Neural progenitor cell (in vitro differentiated cells): ENCODE measurements around the gene RRN3. TPM values are rescaled to one million over a fixed set of nuclear protein-coding genes. Genes with fewer than 3 reads are reported as not detected.
"Not testable (repeated sequence)": the region's sequence is repeated elsewhere in the genome, so short reads cannot be mapped to it uniquely, and the experiment has no call there.

Experiments used
- DNase-seq: peaks from one replicate; pipeline ENCODE4 v3.0.0-alpha.2; 2016; ENCODE audit warnings: low spot score
- H2AFZ ChIP-seq: fragments of 200-600 bp; sonication (generic); replicated peaks from 2 replicates; pipeline ENCODE4 v1.6.1; 2016; ENCODE audit warnings: antibody characterized with exemption
- H3F3A ChIP-seq: fragments of 200-600 bp; sonication (generic); 2 replicates; pipeline ENCODE4 v1.6.1; 2016; ENCODE audit warnings: antibody characterized with exemption, low read depth
- H3K27ac ChIP-seq: fragments of 200-600 bp; sonication (generic); 2 replicates; pipeline ENCODE4 v1.5.1; 2016; ENCODE audit warnings: mild to moderate bottlenecking
- H3K27me3 ChIP-seq: fragments of 200-600 bp; sonication (generic); 2 replicates; pipeline ENCODE4 v1.6.1; 2016; ENCODE audit warnings: mild to moderate bottlenecking, moderate library complexity
- H3K36me3 ChIP-seq: fragments of 200-600 bp; sonication (generic); 2 replicates; pipeline ENCODE4 v1.5.1; 2016
- H3K4me1 ChIP-seq: fragments of 200-600 bp; sonication (generic); 2 replicates; pipeline ENCODE4 v1.6.1; 2016; ENCODE audit warnings: mixed run types
- H3K4me2 ChIP-seq: fragments of 200-600 bp; sonication (generic); 2 replicates; pipeline ENCODE4 v1.6.1; 2016
- H3K4me3 ChIP-seq: fragments of 200-600 bp; sonication (generic); 2 replicates; pipeline ENCODE4 v1.5.1; 2016
- H3K79me2 ChIP-seq: fragments of 200-600 bp; sonication (generic); 2 replicates; pipeline ENCODE4 v1.6.1; 2016; ENCODE audit warnings: low read depth
- H3K9ac ChIP-seq: fragments of 200-600 bp; sonication (generic); 2 replicates; pipeline ENCODE4 v1.6.1; 2016
- H3K9me3 ChIP-seq: fragments of 200-600 bp; sonication (generic); 2 replicates; pipeline ENCODE4 v1.5.1; 2016; ENCODE audit warnings: low read depth
- H4K20me1 ChIP-seq: fragments of 200-600 bp; sonication (generic); 2 replicates; pipeline ENCODE4 v1.6.1; 2016; ENCODE audit warnings: low read depth
- H3K27ac Mint-ChIP-seq: 3 replicates; pipeline ENCODE4 v1.8.0; 2021; ENCODE audit warnings: mixed read lengths
- H3K27me3 Mint-ChIP-seq: 2 replicates; pipeline ENCODE4 v1.8.0; 2022; ENCODE audit warnings: low read depth, mild to moderate bottlenecking, inconsistent platforms, moderate library complexity, mixed read lengths; ENCODE audit not compliant: insufficient read depth
- H3K36me3 Mint-ChIP-seq: 3 replicates; pipeline ENCODE4 v1.8.0; 2021; ENCODE audit warnings: mixed read lengths
- H3K4me1 Mint-ChIP-seq: 3 replicates; pipeline ENCODE4 v1.8.0; 2021; ENCODE audit warnings: mixed read lengths
- H3K4me3 Mint-ChIP-seq: 3 replicates; pipeline ENCODE4 v1.8.0; 2021; ENCODE audit warnings: mild to moderate bottlenecking, moderate library complexity, mixed read lengths
- H3K9me3 Mint-ChIP-seq: 3 replicates; pipeline ENCODE4 v1.8.0; 2020; ENCODE audit warnings: mixed read lengths
- CTCF ChIP-seq: fragments of 200-600 bp; sonication (generic); IDR thresholded peaks from 2 replicates; pipeline ENCODE4 v1.5.1; 2017; ENCODE audit warnings: antibody characterized with exemption, mild to moderate bottlenecking
- total RNA-seq: library from RNA; depleted of rRNA; stranded (reverse); fragments of >200 nt; gene quantifications from 2 replicates; pipeline ENCODE4 v1.2.3, GENCODE V29; 2015; ENCODE audit warnings: low replicate concordance

RRN3 gene
- total RNA-seq, 1 donor from 2014 or later = 39.1 TPM

GRCh38 chr16:15022194-15022593, 71.9 kb downstream of the RRN3 start:
- not testable (repeated sequence) for H3K4me3 Mint-ChIP-seq, H3K4me2 ChIP-seq, H3K9me3 Mint-ChIP-seq, H3K27ac ChIP-seq, H3K9ac ChIP-seq, H3K4me1 ChIP-seq, H3K27ac Mint-ChIP-seq, H3K4me3 ChIP-seq, H3K27me3 ChIP-seq, H3F3A ChIP-seq, H3K4me1 Mint-ChIP-seq, H2AFZ ChIP-seq, H4K20me1 ChIP-seq, H3K9me3 ChIP-seq, H3K27me3 Mint-ChIP-seq, H3K79me2 ChIP-seq, H3K36me3 ChIP-seq
- peak; percentile 61 for DNase-seq
- peak; percentile 61 for TF ChIP-seq CTCF
- peaks cover 27% of the 10 kb centered on the region for H3K36me3 Mint-ChIP-seq

- not testable (repeated sequence) for H3K4me2 ChIP-seq
Observed at GRCh38 chr16:15021429-15021828, 72.6 kb downstream of the RRN3 start.

GRCh38 chr16:15016951-15017580, 77.0 kb downstream of the RRN3 start:
- peaks cover 20% of the 10 kb centered on the region for H3K36me3 Mint-ChIP-seq
- peaks cover 13% of the 10 kb centered on the region for H3K4me1 Mint-ChIP-seq
- not testable (repeated sequence) for H3K27me3 ChIP-seq, H3K9me3 Mint-ChIP-seq, H4K20me1 ChIP-seq, H3K4me3 ChIP-seq, H3F3A ChIP-seq, H3K9me3 ChIP-seq, H3K9ac ChIP-seq, H3K4me2 ChIP-seq, H2AFZ ChIP-seq, H3K27ac Mint-ChIP-seq, H3K36me3 ChIP-seq, H3K4me1 ChIP-seq, H3K27ac ChIP-seq, DNase-seq, H3K27me3 Mint-ChIP-seq, H3K79me2 ChIP-seq, H3K4me3 Mint-ChIP-seq

More at GRCh38 chr16:15021429-15021828, 72.6 kb downstream of the RRN3 start:
- not testable (repeated sequence) for DNase-seq, H3F3A ChIP-seq, H3K4me1 Mint-ChIP-seq, H3K27me3 Mint-ChIP-seq, H3K27me3 ChIP-seq, H3K36me3 ChIP-seq, H3K27ac Mint-ChIP-seq, H3K4me3 Mint-ChIP-seq, H3K9ac ChIP-seq, H3K4me3 ChIP-seq, H3K9me3 ChIP-seq, H3K9me3 Mint-ChIP-seq, H3K27ac ChIP-seq, H3K4me1 ChIP-seq, H3K79me2 ChIP-seq, H4K20me1 ChIP-seq, H2AFZ ChIP-seq
- peaks cover 32% of the 10 kb centered on the region for H3K36me3 Mint-ChIP-seq

- H3K27me3 Mint-ChIP-seq, H2AFZ ChIP-seq, H3K4me3 ChIP-seq, H4K20me1 ChIP-seq, DNase-seq, H3K4me2 ChIP-seq, H3F3A ChIP-seq, H3K4me1 ChIP-seq, H3K36me3 ChIP-seq, H3K9me3 Mint-ChIP-seq, H3K79me2 ChIP-seq, H3K9ac ChIP-seq, H3K27me3 ChIP-seq, H3K9me3 ChIP-seq, H3K4me3 Mint-ChIP-seq: not testable (repeated sequence)
- peak overlapping the region; percentile 2 for H3K27ac ChIP-seq
- peaks cover 25% of the 10 kb centered on the region for H3K36me3 Mint-ChIP-seq
- peaks cover 13% of the 10 kb centered on the region for H3K4me1 Mint-ChIP-seq
- peak overlapping the region; percentile 84 for H3K27ac Mint-ChIP-seq
Observed at GRCh38 chr16:15016354-15016753, 77.7 kb downstream of the RRN3 start.

GRCh38 chr16:15015671-15016070, 78.4 kb downstream of the RRN3 start:
- H3K4me3 ChIP-seq, H3K36me3 ChIP-seq, DNase-seq, H3K27me3 Mint-ChIP-seq, H3K9me3 Mint-ChIP-seq, H3F3A ChIP-seq, H3K9me3 ChIP-seq, H3K4me3 Mint-ChIP-seq, H3K27me3 ChIP-seq, H3K79me2 ChIP-seq, H4K20me1 ChIP-seq, H3K4me2 ChIP-seq, H3K27ac ChIP-seq, H3K9ac ChIP-seq, H3K27ac Mint-ChIP-seq, H2AFZ ChIP-seq, H3K4me1 ChIP-seq: not testable (repeated sequence)
- H3K4me1 Mint-ChIP-seq = peaks cover 13% of the 10 kb centered on the region
- peaks cover 30% of the 10 kb centered on the region for H3K36me3 Mint-ChIP-seq

GRCh38 chr16:15012941-15013340, 81.1 kb downstream of the RRN3 start:
- peaks cover 11% of the 10 kb centered on the region for H3K36me3 ChIP-seq
- H4K20me1 ChIP-seq = not testable (repeated sequence)
- H3K36me3 Mint-ChIP-seq = peaks cover 32% of the 10 kb centered on the region

More at GRCh38 chr16:15012941-15013340, 81.1 kb downstream of the RRN3 start:
- H3K9me3 Mint-ChIP-seq, H3K9me3 ChIP-seq, H3F3A ChIP-seq, H3K4me2 ChIP-seq, H3K9ac ChIP-seq, DNase-seq, H3K27ac Mint-ChIP-seq, H3K79me2 ChIP-seq, H3K4me1 ChIP-seq, H3K27me3 Mint-ChIP-seq, H3K27ac ChIP-seq, H3K4me3 Mint-ChIP-seq, H2AFZ ChIP-seq, H3K4me3 ChIP-seq, H3K27me3 ChIP-seq: not testable (repeated sequence)
- peaks cover 13% of the 10 kb centered on the region for H3K4me1 Mint-ChIP-seq
